CD4-positive, CD25-positive, alpha-beta regulatory T cell (primary cell): ENCODE results near the gene ITPRID1. TPM values are rescaled to one million over a fixed set of nuclear protein-coding genes. Genes with fewer than 3 reads are reported as not detected.
A peak's percentile ranks its signal among the peaks of the same experiment; 100 is the strongest.

ENCODE experiments used
- ATAC-seq, 2 donors: fragments of 150-1000 bp; cut with Tn5 transposase; one replicate each; pipeline ENCODE4 v1.10.0; 2021; ENCODE audit warnings: low read depth in 2 of 2, moderate number of reproducible peaks in 2 of 2, moderate library complexity in 1 of 2
- DNase-seq, 3 donors: peaks; one replicate each; pipeline versions ENCODE4 v3.0.0 to v3.0.0-alpha.2; 2012 to 2022; ENCODE audit warnings: mixed read lengths in 1 of 3
- H3K27ac ChIP-seq: one replicate; pipeline ENCODE4 v1.7.0; 2013; ENCODE audit warnings: mild to moderate bottlenecking, low read length; ENCODE audit not compliant: insufficient read depth, poor library complexity, severe bottlenecking
- H3K27me3 ChIP-seq: one replicate; pipeline ENCODE4 v1.7.0; 2013; ENCODE audit warnings: low read length; ENCODE audit not compliant: control insufficient read depth, insufficient read depth
- H3K36me3 ChIP-seq: one replicate; pipeline ENCODE4 v1.7.0; 2013; ENCODE audit warnings: mild to moderate bottlenecking, low read length, moderate library complexity; ENCODE audit not compliant: control insufficient read depth, insufficient read depth
- H3K4me1 ChIP-seq: 2 replicates; pipeline ENCODE4 v1.7.0; 2013; ENCODE audit warnings: mild to moderate bottlenecking, low read length; ENCODE audit not compliant: insufficient read depth, control insufficient read depth, poor library complexity, severe bottlenecking
- H3K4me3 ChIP-seq: one replicate; pipeline ENCODE4 v1.7.0; 2013; ENCODE audit warnings: low read depth, mild to moderate bottlenecking, low read length, moderate library complexity
- H3K9me3 ChIP-seq, 2 experiments: 1 replicate in 1 of 2; 2 replicates in 1 of 2; pipeline ENCODE4 v1.7.0; 2013; ENCODE audit warnings: low read length in 2 of 2, mild to moderate bottlenecking in 1 of 2, moderate library complexity in 1 of 2; ENCODE audit not compliant: control insufficient read depth in 2 of 2
- H3K27ac Mint-ChIP-seq, 3 donors: one replicate each; pipeline ENCODE4 v1.8.0; 2020 to 2022; ENCODE audit warnings: mild to moderate bottlenecking in 3 of 3, mixed read lengths in 3 of 3, moderate library complexity in 2 of 3
- H3K27me3 Mint-ChIP-seq: one replicate; pipeline ENCODE4 v1.8.0; 2022; ENCODE audit warnings: mild to moderate bottlenecking, mixed read lengths
- H3K36me3 Mint-ChIP-seq: one replicate; pipeline ENCODE4 v1.8.0; 2020; ENCODE audit warnings: mixed read lengths
- H3K4me1 Mint-ChIP-seq, 4 donors: one replicate each; pipeline ENCODE4 v1.8.0; 2020 to 2022; ENCODE audit warnings: mixed read lengths in 4 of 4, mild to moderate bottlenecking in 1 of 4
- H3K4me3 Mint-ChIP-seq, 4 donors: one replicate each; pipeline ENCODE4 v1.8.0; 2020 to 2022; ENCODE audit warnings: mild to moderate bottlenecking in 4 of 4, mixed read lengths in 4 of 4, moderate library complexity in 3 of 4
- H3K9me3 Mint-ChIP-seq, 7 donors: one replicate each; pipeline ENCODE4 v1.8.0; 2020 to 2022; ENCODE audit warnings: mixed read lengths in 7 of 7, mild to moderate bottlenecking in 3 of 7, moderate library complexity in 2 of 7
- polyA plus RNA-seq, 4 donors: library from polyadenylated mRNA; unstranded; fragments of 300-500 nt; fragmentation: Illumina TruSeq; gene quantifications; one replicate each; pipeline ENCODE4 v1.2.3, GENCODE V29; 2021
- total RNA-seq: library from RNA; stranded (reverse); gene quantifications from one replicate; pipeline ENCODE4 v1.2.3, GENCODE V29; 2022

ITPRID1 gene
- total and polyA plus RNA-seq, 5 donors from 2014 or later = not detected

DNA sequence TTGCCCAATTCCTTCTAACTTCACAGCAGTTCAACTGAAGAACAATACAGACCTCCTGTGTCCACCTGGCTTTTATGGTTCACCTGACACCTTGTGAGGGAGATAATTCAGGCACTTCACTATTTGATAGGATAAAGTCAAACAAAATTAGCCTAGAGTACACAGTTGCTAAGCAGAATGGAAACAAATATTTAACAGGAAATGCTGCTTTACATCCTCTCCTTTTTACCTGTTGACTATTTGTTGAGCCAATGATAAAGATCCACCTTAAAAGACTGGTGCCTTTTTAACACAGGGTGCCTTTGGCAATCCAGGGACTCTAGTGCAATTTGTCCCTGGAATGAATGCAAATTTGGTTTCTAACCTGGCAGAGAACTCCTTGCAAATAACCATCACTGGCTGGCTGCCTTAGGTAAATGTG, 39.8 kb downstream of the ITPRID1 start:
- ATAC-seq (no peak), DNase-seq (no peak)
- peaks cover 0 to 5% (median 0%) of the 10 kb centered on the region in 7 donors for H3K9me3 Mint-ChIP-seq
- no peaks in the 10 kb centered on the region for H3K27me3 Mint-ChIP-seq
- H3K4me1 ChIP-seq = no peaks in the 10 kb centered on the region
- no peaks in the 10 kb centered on the region for H3K27me3 ChIP-seq
- H3K9me3 ChIP-seq = no peaks in the 10 kb centered on the region
- no peak overlapping the region for H3K4me3 Mint-ChIP-seq
- no peaks in the 10 kb centered on the region for H3K36me3 ChIP-seq
- H3K4me1 Mint-ChIP-seq = no peaks in the 10 kb centered on the region
- H3K27ac Mint-ChIP-seq = peak overlapping the region in 1 of 3 donors; percentile 74
- no peak overlapping the region for H3K4me3 ChIP-seq
- no peaks in the 10 kb centered on the region for H3K36me3 Mint-ChIP-seq
- no peak overlapping the region for H3K27ac ChIP-seq

DNA sequence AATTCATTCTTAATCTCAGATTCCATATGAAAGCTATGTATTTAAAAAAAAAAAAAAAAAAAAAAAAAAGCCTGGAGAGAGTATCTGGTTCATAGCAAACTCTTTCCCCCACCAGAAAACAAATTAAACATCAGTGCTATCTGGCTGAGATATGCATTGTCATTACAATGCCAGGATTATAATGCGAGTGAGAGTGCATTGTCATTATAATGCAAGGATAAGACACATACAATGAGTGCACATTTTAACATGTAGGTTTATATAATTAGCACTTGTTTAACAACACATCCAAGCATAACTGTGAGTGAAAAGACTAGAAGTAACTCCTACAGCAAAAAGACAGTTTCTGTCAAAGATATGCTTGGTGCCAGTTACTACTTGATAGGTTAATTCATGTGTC, 48.1 kb downstream of the ITPRID1 start:
- H3K36me3 ChIP-seq = no peaks in the 10 kb centered on the region
- H3K4me3 Mint-ChIP-seq = no peak overlapping the region
- H3K4me1 ChIP-seq = no peaks in the 10 kb centered on the region
- no peaks in the 10 kb centered on the region for H3K4me1 Mint-ChIP-seq
- ATAC-seq = no peak
- no peak overlapping the region for H3K27ac Mint-ChIP-seq
- no peaks in the 10 kb centered on the region for H3K27me3 ChIP-seq
- no peaks in the 10 kb centered on the region for H3K9me3 ChIP-seq
- no peaks in the 10 kb centered on the region for H3K36me3 Mint-ChIP-seq
- H3K9me3 Mint-ChIP-seq = peaks cover 0 to 9% (median 3%) of the 10 kb centered on the region in 7 donors
- H3K27ac ChIP-seq = no peak overlapping the region
- no peak for DNase-seq
- no peak overlapping the region for H3K4me3 ChIP-seq
- no peaks in the 10 kb centered on the region for H3K27me3 Mint-ChIP-seq

DNA sequence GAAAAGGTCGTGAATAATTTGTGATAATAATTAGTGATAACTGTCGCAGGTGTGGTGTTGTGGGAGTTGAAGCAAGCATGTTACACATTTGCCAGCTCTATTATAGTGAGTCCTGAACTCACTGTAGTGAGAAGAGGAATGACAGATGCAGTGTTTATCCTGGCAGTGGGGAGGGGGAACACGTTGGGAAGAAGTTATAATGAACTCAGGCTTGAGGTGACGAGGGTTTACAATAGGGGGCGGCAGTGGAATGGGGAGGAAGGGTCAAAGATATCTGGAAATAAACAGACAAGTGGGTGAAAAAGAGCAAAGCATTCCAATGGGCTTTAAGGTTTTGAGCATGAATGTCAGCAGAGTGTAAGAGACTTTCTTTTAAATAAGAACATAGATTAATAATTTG, 49.6 kb downstream of the ITPRID1 start:
- H3K36me3 ChIP-seq = no peaks in the 10 kb centered on the region
- Mint-ChIP-seq H3K9me3 (peaks cover 0 to 9% (median 3%) of the 10 kb centered on the region in 7 donors), H3K4me1 (no peaks in the 10 kb centered on the region), H3K27me3 (no peaks in the 10 kb centered on the region), H3K27ac (no peak overlapping the region), H3K4me3 (no peak overlapping the region), H3K36me3 (no peaks in the 10 kb centered on the region)
- H3K4me1 ChIP-seq = no peaks in the 10 kb centered on the region
- ATAC-seq (no peak), DNase-seq (no peak)
- H3K27ac ChIP-seq = no peak overlapping the region
- H3K4me3 ChIP-seq = no peak overlapping the region
- H3K27me3 ChIP-seq = no peaks in the 10 kb centered on the region
- H3K9me3 ChIP-seq = no peaks in the 10 kb centered on the region

DNA sequence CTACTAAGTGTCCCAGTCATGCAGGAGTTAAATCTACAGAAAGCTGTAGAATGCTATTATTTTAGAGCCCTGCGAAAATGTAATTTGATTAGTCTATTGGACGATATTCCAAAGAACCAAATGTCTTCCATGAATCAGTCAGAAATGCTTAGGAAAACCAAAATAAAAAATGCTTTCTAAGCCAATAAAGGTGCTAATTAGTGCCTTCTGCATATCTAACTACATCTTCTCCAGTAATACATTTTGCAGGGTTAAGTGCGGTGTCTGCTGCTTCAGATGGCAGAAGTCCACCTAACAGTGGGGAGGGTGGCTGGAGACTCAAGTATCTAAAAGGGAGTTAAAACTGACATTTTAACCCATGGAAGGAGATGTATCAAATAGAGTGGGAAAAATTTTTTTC, 50.1 kb downstream of the ITPRID1 start:
- Histone ChIP-seq H3K4me3 (no peak overlapping the region), H3K9me3 (no peaks in the 10 kb centered on the region), H3K27ac (no peak overlapping the region), H3K27me3 (no peaks in the 10 kb centered on the region), H3K4me1 (no peaks in the 10 kb centered on the region), H3K36me3 (no peaks in the 10 kb centered on the region)
- Mint-ChIP-seq H3K4me1 (no peaks in the 10 kb centered on the region), H3K27me3 (no peaks in the 10 kb centered on the region), H3K36me3 (no peaks in the 10 kb centered on the region), H3K4me3 (no peak overlapping the region), H3K27ac (no peak overlapping the region), H3K9me3 (peaks cover 0 to 9% (median 3%) of the 10 kb centered on the region in 7 donors)
- no peak for DNase-seq
- no peak for ATAC-seq

DNA sequence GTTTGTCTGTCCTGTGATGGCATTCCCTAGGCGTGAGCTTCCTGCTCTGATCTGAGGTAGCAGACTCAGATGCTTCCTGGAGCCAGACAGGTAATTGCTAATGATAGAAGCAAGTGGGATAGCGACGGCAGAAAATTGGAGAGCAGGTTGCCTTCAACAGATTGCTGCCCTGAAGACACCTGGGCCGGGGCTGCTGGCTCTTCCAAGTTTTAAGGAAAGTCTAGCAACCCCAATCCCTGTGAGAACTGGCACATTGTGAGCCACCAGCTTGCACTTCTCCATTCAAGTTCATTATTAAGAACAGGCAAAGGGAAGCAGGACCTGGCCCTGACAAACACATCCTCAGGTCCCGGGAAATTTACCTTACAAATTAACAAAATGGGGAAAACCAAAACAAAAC, 50.8 kb downstream of the ITPRID1 start:
- Histone ChIP-seq H3K36me3 (no peaks in the 10 kb centered on the region), H3K9me3 (no peaks in the 10 kb centered on the region), H3K4me3 (no peak overlapping the region), H3K4me1 (no peaks in the 10 kb centered on the region), H3K27ac (no peak overlapping the region), H3K27me3 (no peaks in the 10 kb centered on the region)
- DNase-seq = no peak
- Mint-ChIP-seq H3K36me3 (no peaks in the 10 kb centered on the region), H3K27ac (no peak overlapping the region), H3K4me3 (no peak overlapping the region), H3K27me3 (no peaks in the 10 kb centered on the region), H3K9me3 (peaks cover 0 to 9% (median 3%) of the 10 kb centered on the region in 7 donors), H3K4me1 (no peaks in the 10 kb centered on the region)
- ATAC-seq = no peak

DNA sequence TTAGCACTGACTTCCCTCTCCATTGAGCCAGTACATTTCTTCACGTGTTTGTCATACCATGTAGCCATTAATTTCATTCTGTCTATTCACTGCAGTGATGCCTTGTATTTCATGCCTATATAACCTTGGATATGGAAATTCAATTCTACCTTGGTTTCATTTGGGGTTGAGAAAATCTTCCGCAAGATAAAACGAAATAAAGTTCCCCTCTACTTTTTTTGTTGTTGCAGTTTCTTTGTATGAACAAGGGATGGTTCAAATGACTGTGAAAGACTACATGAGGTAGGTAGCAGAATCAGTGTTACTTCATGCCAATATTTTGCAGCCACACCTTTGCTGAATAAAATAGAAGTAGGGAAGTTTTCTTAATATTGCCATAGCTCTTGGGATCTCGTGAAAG, 55.6 kb downstream of the ITPRID1 start:
- H3K36me3 ChIP-seq = no peaks in the 10 kb centered on the region
- Mint-ChIP-seq H3K27ac (no peak overlapping the region), H3K27me3 (no peaks in the 10 kb centered on the region), H3K4me3 (no peak overlapping the region), H3K9me3 (peaks cover 0 to 3% (median 0%) of the 10 kb centered on the region in 7 donors), H3K36me3 (no peaks in the 10 kb centered on the region), H3K4me1 (no peaks in the 10 kb centered on the region)
- no peak overlapping the region for H3K4me3 ChIP-seq
- H3K9me3 ChIP-seq = no peaks in the 10 kb centered on the region
- no peak for DNase-seq
- no peak for ATAC-seq
- no peaks in the 10 kb centered on the region for H3K27me3 ChIP-seq
- H3K4me1 ChIP-seq = no peaks in the 10 kb centered on the region
- no peak overlapping the region for H3K27ac ChIP-seq

DNA sequence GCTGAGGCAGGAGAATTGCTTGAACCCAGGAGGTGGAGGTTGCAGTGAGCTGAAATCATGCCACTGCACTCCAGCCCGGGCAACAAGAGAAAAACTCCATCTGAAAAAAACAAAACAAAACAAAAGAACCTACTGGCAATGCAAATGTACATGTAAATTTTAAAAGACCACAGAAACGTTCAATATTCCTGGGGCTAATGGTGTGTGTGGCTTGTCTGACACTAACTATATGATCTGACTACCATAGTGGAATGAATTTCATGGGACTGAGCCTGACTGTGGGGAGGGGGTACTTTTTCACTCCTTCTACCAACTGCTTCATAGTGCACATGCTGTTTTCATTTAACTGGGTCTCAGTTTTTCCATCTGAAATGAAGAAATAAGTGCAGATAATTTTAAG, 69.6 kb downstream of the ITPRID1 start:
- H3K36me3 Mint-ChIP-seq = no peaks in the 10 kb centered on the region
- no peak overlapping the region for H3K4me3 Mint-ChIP-seq
- ATAC-seq (no peak), DNase-seq (no peak)
- no peaks in the 10 kb centered on the region for H3K27me3 ChIP-seq
- no peaks in the 10 kb centered on the region for H3K27me3 Mint-ChIP-seq
- no peaks in the 10 kb centered on the region for H3K36me3 ChIP-seq
- H3K4me3 ChIP-seq = no peak overlapping the region
- H3K4me1 ChIP-seq = no peaks in the 10 kb centered on the region
- H3K27ac Mint-ChIP-seq = no peak overlapping the region
- no peaks in the 10 kb centered on the region for H3K9me3 ChIP-seq
- no peaks in the 10 kb centered on the region for H3K4me1 Mint-ChIP-seq
- peaks cover 0 to 5% (median 0%) of the 10 kb centered on the region in 7 donors for H3K9me3 Mint-ChIP-seq
- no peak overlapping the region for H3K27ac ChIP-seq

DNA sequence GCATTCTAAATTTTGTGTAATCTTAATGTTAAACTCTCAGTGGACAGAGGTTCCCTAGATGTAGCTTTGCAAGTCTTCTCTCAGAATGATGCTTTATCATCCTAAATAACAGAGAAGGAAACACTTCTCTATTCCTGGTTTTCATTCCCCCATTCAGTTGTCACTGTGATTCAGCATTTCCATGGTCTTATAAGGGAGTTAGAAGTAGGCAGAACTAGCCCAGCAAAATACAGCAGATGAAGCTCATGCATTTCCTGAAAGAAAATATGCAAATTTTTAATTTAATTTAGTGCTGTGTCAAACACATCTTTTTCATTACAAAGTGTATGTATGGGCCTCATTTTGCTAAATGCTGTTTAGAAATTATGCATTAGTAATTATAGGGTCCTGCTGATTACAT, 70.1 kb downstream of the ITPRID1 start:
- no peak overlapping the region for H3K27ac ChIP-seq
- DNase-seq = no peak
- Mint-ChIP-seq H3K4me3 (no peak overlapping the region), H3K4me1 (no peaks in the 10 kb centered on the region), H3K9me3 (peaks cover 0 to 4% (median 0%) of the 10 kb centered on the region in 7 donors), H3K36me3 (no peaks in the 10 kb centered on the region), H3K27me3 (no peaks in the 10 kb centered on the region), H3K27ac (no peak overlapping the region)
- H3K36me3 ChIP-seq = no peaks in the 10 kb centered on the region
- no peak overlapping the region for H3K4me3 ChIP-seq
- no peaks in the 10 kb centered on the region for H3K4me1 ChIP-seq
- H3K27me3 ChIP-seq = no peaks in the 10 kb centered on the region
- no peaks in the 10 kb centered on the region for H3K9me3 ChIP-seq
- no peak for ATAC-seq
